KMS-11 (cell line): ENCODE measurements around the gene COL15A1.

Experiments
- H2AFZ ChIP-seq: fragments of 200-600 bp; sonication (generic); 2 replicates; pipeline ENCODE4 v1.6.1; 2016; ENCODE audit warnings: antibody characterized with exemption, mixed run types, low read depth
- H3K27ac ChIP-seq: fragments of 200-600 bp; sonication (generic); 2 replicates; pipeline ENCODE4 v1.6.1; 2016; ENCODE audit warnings: mild to moderate bottlenecking, mixed run types
- H3K27me3 ChIP-seq: fragments of 200-600 bp; sonication (generic); 2 replicates; pipeline ENCODE4 v1.6.1; 2017; ENCODE audit warnings: mild to moderate bottlenecking, low read depth, mixed run types, moderate library complexity; ENCODE audit not compliant: insufficient read depth
- H3K36me3 ChIP-seq: fragments of 200-600 bp; sonication (generic); 2 replicates; pipeline ENCODE4 v1.6.1; 2017; ENCODE audit warnings: mild to moderate bottlenecking, mixed run types; ENCODE audit not compliant: insufficient read depth
- H3K4me1 ChIP-seq: fragments of 200-600 bp; sonication (generic); 2 replicates; pipeline ENCODE4 v1.6.1; 2016; ENCODE audit warnings: mild to moderate bottlenecking, low read depth, mixed run types; ENCODE audit not compliant: poor library complexity, severe bottlenecking
- H3K4me2 ChIP-seq: fragments of 200-600 bp; sonication (generic); 2 replicates; pipeline ENCODE4 v1.7.0; 2016; ENCODE audit warnings: mild to moderate bottlenecking, mixed run types
- H3K4me3 ChIP-seq: fragments of 200-600 bp; sonication (generic); IDR thresholded peaks from 2 replicates; pipeline ENCODE4 v1.6.1; 2017; ENCODE audit warnings: low read depth, low read length, mixed read lengths; ENCODE audit not compliant: insufficient read depth
- H3K79me2 ChIP-seq: fragments of 200-600 bp; sonication (generic); 2 replicates; pipeline ENCODE4 v1.6.1; 2016; ENCODE audit warnings: low read depth, mixed run types; ENCODE audit not compliant: insufficient read depth
- H3K9ac ChIP-seq: fragments of 200-600 bp; sonication (generic); 2 replicates; pipeline ENCODE4 v1.6.1; 2016; ENCODE audit warnings: mild to moderate bottlenecking, mixed run types
- H4K20me1 ChIP-seq: fragments of 200-600 bp; sonication (generic); 2 replicates; pipeline ENCODE4 v1.6.1; 2016; ENCODE audit warnings: mild to moderate bottlenecking, mixed run types; ENCODE audit not compliant: insufficient read depth
- TF ChIP-seq, protein P1 (sequence below): fragments of 200-600 bp; sonication (generic); conservative IDR thresholded peaks from 2 replicates; pipeline ENCODE4 v1.6.1; 2017; ENCODE audit warnings: low read depth, mild to moderate bottlenecking, antibody characterized with exemption, low read length, moderate library complexity, mixed read lengths

Gene COL15A1

DNA sequence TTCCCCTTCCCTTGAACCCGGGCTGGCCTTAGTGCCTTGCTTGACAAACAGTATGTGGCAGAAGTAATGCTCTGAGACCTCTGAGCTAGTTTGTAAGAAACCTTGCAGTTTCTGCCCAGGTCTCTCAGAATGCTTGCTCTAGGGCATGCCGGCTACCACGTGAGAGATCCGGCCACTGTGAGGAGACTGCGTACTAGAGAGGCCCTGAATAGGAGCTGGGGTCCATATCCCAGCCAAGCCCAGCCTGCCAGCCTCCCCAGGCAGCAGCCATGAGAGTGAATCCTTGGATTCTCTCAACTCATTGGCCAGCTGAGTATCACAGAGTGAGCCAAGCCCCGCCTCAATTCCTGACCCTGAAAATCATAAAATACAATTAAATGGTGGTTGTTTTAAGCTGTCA is 16.0 kb upstream of the COL15A1 start:
- H2AFZ ChIP-seq: no peak overlapping the region
- no peak overlapping the region; the same call in 1 of the 2 replicates for H3K4me2 ChIP-seq
- no peak overlapping the region for H3K4me3 ChIP-seq
- no peak overlapping the region for H3K27ac ChIP-seq
- TF ChIP-seq, protein P1, sequence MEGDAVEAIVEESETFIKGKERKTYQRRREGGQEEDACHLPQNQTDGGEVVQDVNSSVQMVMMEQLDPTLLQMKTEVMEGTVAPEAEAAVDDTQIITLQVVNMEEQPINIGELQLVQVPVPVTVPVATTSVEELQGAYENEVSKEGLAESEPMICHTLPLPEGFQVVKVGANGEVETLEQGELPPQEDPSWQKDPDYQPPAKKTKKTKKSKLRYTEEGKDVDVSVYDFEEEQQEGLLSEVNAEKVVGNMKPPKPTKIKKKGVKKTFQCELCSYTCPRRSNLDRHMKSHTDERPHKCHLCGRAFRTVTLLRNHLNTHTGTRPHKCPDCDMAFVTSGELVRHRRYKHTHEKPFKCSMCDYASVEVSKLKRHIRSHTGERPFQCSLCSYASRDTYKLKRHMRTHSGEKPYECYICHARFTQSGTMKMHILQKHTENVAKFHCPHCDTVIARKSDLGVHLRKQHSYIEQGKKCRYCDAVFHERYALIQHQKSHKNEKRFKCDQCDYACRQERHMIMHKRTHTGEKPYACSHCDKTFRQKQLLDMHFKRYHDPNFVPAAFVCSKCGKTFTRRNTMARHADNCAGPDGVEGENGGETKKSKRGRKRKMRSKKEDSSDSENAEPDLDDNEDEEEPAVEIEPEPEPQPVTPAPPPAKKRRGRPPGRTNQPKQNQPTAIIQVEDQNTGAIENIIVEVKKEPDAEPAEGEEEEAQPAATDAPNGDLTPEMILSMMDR: no peak
- no peak overlapping the region for H3K9ac ChIP-seq
- H4K20me1 ChIP-seq: no peaks in the 10 kb centered on the region
- H3K36me3 ChIP-seq: no peaks in the 10 kb centered on the region
- H3K27me3 ChIP-seq: no peaks in the 10 kb centered on the region
- peaks cover 44% of the 10 kb centered on the region for H3K4me1 ChIP-seq
- H3K79me2 ChIP-seq: no peaks in the 10 kb centered on the region

DNA sequence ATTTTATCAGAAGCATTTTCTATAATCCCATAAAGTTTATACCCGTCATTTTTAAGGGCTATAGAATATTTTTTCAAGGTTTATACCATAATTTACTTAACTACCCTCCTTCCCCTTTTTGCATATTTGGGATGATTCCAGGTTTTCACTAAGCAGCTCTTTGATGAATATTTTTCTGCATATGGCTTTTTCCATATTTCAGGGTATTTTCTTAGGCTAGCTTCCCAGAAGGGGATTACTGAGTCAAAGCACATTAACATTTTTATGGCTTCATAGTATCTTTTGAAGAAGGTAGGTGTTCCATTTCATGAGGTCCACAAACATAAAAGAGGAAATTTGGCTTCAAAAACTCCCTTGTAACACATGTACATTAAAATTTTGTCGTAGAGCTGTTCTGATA is 14.6 kb upstream of the COL15A1 start:
- Histone ChIP-seq H2AFZ (no peak overlapping the region; the same call in 1 of the 2 replicates), H4K20me1 (no peaks in the 10 kb centered on the region), H3K4me2 (peak overlapping the region; percentile 75), H3K4me3 (no peak overlapping the region), H3K79me2 (no peaks in the 10 kb centered on the region), H3K27me3 (no peaks in the 10 kb centered on the region), H3K27ac (peak overlapping the region; percentile 94), H3K9ac (peak overlapping the region; percentile 77), H3K4me1 (peaks cover 48% of the 10 kb centered on the region), H3K36me3 (no peaks in the 10 kb centered on the region)
- TF ChIP-seq, protein P1: no peak

DNA sequence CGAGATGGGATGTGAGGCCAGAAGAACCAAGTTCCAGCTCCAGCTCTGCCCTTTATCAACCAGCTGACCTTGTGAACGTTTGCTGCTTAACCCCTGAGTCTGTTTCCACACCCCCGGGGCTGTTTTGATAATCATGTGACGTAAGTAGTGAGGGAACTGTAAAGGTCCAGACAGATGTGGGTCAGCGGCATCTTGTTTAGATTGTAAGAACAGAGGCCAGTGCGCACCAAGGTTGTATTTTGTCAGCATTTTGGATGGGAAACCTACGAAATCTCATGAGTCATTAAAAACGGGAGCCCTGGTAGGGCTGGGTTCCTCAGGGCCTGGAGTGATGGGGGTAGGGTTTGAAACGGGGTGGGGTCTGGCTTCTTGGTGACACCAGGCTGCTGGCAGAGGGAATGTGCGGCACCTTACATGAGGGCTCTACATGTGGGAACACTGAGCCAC is 13.8 kb upstream of the COL15A1 start:
- H2AFZ ChIP-seq: peak overlapping the region; percentile 61
- peak overlapping the region; percentile 77 for H3K9ac ChIP-seq
- no peak overlapping the region for H3K4me3 ChIP-seq
- TF ChIP-seq, protein P1: no peak
- H3K4me1 ChIP-seq: peaks cover 48% of the 10 kb centered on the region
- H3K4me2 ChIP-seq: peak overlapping the region; percentile 75
- no peaks in the 10 kb centered on the region for H4K20me1 ChIP-seq
- H3K36me3 ChIP-seq: no peaks in the 10 kb centered on the region
- H3K27me3 ChIP-seq: no peaks in the 10 kb centered on the region
- peak overlapping the region; percentile 94 for H3K27ac ChIP-seq
- H3K79me2 ChIP-seq: no peaks in the 10 kb centered on the region

DNA sequence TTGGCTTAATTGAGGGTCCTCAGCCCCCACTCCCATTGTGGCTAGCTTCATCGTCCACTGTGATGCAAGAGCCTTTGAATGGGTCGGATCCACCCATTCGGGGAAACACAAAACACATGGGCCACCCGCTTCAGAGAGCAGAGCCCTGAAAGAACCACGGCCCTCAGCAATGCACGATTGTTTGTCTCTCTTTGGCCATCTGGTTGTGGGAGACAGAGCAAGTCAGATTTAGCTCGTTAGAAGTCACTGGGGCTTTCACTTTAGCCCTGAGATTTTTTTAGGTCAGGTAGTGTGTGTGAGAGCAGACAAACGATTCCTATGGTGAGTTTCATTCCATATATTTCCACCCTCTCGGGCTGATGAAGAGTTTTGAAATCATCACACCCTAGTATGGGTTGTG is 12.9 kb upstream of the COL15A1 start:
- TF ChIP-seq, protein P1: no peak
- Histone ChIP-seq H4K20me1 (no peaks in the 10 kb centered on the region), H3K27me3 (no peaks in the 10 kb centered on the region), H3K36me3 (no peaks in the 10 kb centered on the region), H2AFZ (peak overlapping the region; percentile 61), H3K4me1 (peaks cover 48% of the 10 kb centered on the region), H3K9ac (peak overlapping the region; percentile 77), H3K27ac (peak overlapping the region; percentile 94), H3K79me2 (no peaks in the 10 kb centered on the region), H3K4me3 (no peak overlapping the region), H3K4me2 (peak overlapping the region; percentile 75)
